Measurements from ENCODE around the gene ACP3.

Gene ACP3

GRCh38 chr3:132321304-132321703 is 4.1 kb downstream of the ACP3 start:
- no peak for DNase-seq

GRCh38 chr3:132325103-132325606 is 7.9 kb downstream of the ACP3 start:
- DNase-seq = no peak

- DNase-seq = no peak
Observed at GRCh38 chr3:132325634-132326033, 8.4 kb downstream of the ACP3 start.

GRCh38 chr3:132326251-132326650 is 9.0 kb downstream of the ACP3 start:
- no peak for DNase-seq

- no peak for DNase-seq
Observed at GRCh38 chr3:132332082-132332481, 14.9 kb downstream of the ACP3 start.

- DNase-seq = no peak
Observed at GRCh38 chr3:132332508-132332907, 15.3 kb downstream of the ACP3 start.

- no peak for DNase-seq
Observed at GRCh38 chr3:132341746-132342145, 24.5 kb downstream of the ACP3 start.

- DNase-seq = no peak
Observed at GRCh38 chr3:132342183-132342582, 25.0 kb downstream of the ACP3 start.

- no peak for DNase-seq
Observed at GRCh38 chr3:132342610-132343009, 25.4 kb downstream of the ACP3 start.

GRCh38 chr3:132343018-132343612 is 25.9 kb downstream of the ACP3 start:
- DNase-seq = no peak

GRCh38 chr3:132344666-132345280 is 27.6 kb downstream of the ACP3 start:
- DNase-seq = no peak

GRCh38 chr3:132346841-132347736 is 29.9 kb downstream of the ACP3 start:
- no peak for DNase-seq

GRCh38 chr3:132347811-132348210 is 30.6 kb downstream of the ACP3 start:
- no peak for DNase-seq

- no peak for DNase-seq
Observed at GRCh38 chr3:132348531-132348930, 31.3 kb downstream of the ACP3 start.

GRCh38 chr3:132350814-132351213 is 33.6 kb downstream of the ACP3 start:
- no peak for DNase-seq

GRCh38 chr3:132351222-132351806 is 34.1 kb downstream of the ACP3 start:
- no peak for DNase-seq

- peak; percentile 11 for DNase-seq
Observed at GRCh38 chr3:132352556-132353143, 35.4 kb downstream of the ACP3 start.

GRCh38 chr3:132354916-132355702 is 37.9 kb downstream of the ACP3 start:
- no peak for DNase-seq

- DNase-seq = no peak
Observed at GRCh38 chr3:132356568-132356967, 39.4 kb downstream of the ACP3 start.

GRCh38 chr3:132360717-132361116 is 43.5 kb downstream of the ACP3 start:
- DNase-seq = no peak

- no peak for DNase-seq
Observed at GRCh38 chr3:132362329-132362728, 45.1 kb downstream of the ACP3 start.

- no peak for DNase-seq
Observed at GRCh38 chr3:132368515-132368914, 51.3 kb downstream of the ACP3 start.
